ENCODE measurements around the gene ATG2B. TPM values are rescaled to one million over a fixed set of nuclear protein-coding genes. Genes with fewer than 3 reads are reported as not detected.

Gene ATG2B
- 20.1 and 22.5 TPM in 2 replicates for total RNA-seq

- peak; percentile 94 for DNase-seq
Measured at GRCh38 chr14:96362965-96363750, at the start of gene ATG2B, which contains the start of gene GSKIP. TSS of gene ATG2B (minus strand) at chr14:96363341. CDS start at chr14:96362976, 365 bp downstream. TSS of gene GSKIP (plus strand) at chr14:96363526. CDS start at chr14:96382248, 18,722 bp downstream.

- peak; percentile 27 for DNase-seq
Measured at GRCh38 chr14:96410119-96410518, 47.0 kb upstream of the ATG2B start.

- peak; percentile 76 for DNase-seq
Measured at GRCh38 chr14:96409701-96410100, 46.6 kb upstream of the ATG2B start.

GRCh38 chr14:96408608-96409007 is 45.5 kb upstream of the ATG2B start:
- no peak for DNase-seq

- DNase-seq: no peak
Measured at GRCh38 chr14:96407935-96408570, 44.9 kb upstream of the ATG2B start.

GRCh38 chr14:96405677-96406076 is 42.5 kb upstream of the ATG2B start:
- DNase-seq: no peak

- peak; percentile 84 for DNase-seq
Measured at GRCh38 chr14:96403409-96403808, 40.3 kb upstream of the ATG2B start.

GRCh38 chr14:96400495-96400894 is 37.4 kb upstream of the ATG2B start:
- DNase-seq: no peak

GRCh38 chr14:96399405-96399804 is 36.3 kb upstream of the ATG2B start:
- DNase-seq: no peak

- no peak for DNase-seq
Measured at GRCh38 chr14:96398921-96399320, 35.8 kb upstream of the ATG2B start.

- no peak for DNase-seq
Measured at GRCh38 chr14:96398432-96398831, 35.3 kb upstream of the ATG2B start.

- DNase-seq: no peak
Measured at GRCh38 chr14:96394047-96394815, 31.1 kb upstream of the ATG2B start.

- no peak for DNase-seq
Measured at GRCh38 chr14:96393071-96393691, 30.0 kb upstream of the ATG2B start.

- DNase-seq: peak; percentile 98
Measured at GRCh38 chr14:96391293-96392118, 28.4 kb upstream of the ATG2B start.

GRCh38 chr14:96390965-96391292 is 27.8 kb upstream of the ATG2B start:
- DNase-seq: no peak

- DNase-seq: no peak
Measured at GRCh38 chr14:96385385-96385784, 22.2 kb upstream of the ATG2B start.

GRCh38 chr14:96384740-96385139 is 21.6 kb upstream of the ATG2B start:
- no peak for DNase-seq

- no peak for DNase-seq
Measured at GRCh38 chr14:96384053-96384452, 20.9 kb upstream of the ATG2B start.

GRCh38 chr14:96383445-96383844 is 20.3 kb upstream of the ATG2B start:
- DNase-seq: no peak

GRCh38 chr14:96380735-96381134 is 17.6 kb upstream of the ATG2B start:
- no peak for DNase-seq

GRCh38 chr14:96376093-96376492 is 13.0 kb upstream of the ATG2B start:
- no peak for DNase-seq

GRCh38 chr14:96373538-96373937 is 10.4 kb upstream of the ATG2B start:
- DNase-seq: no peak
